Adrenal gland (tissue), 12 donors: ENCODE results near the gene NPY4R. TPM values are rescaled to one million over a fixed set of nuclear protein-coding genes. Genes with fewer than 3 reads are reported as not detected.

Source experiments
- polyA plus RNA-seq, 3 donors: library from polyadenylated mRNA; stranded (reverse); fragments of 200-250 nt in 2 of 3; fragments of 350-450 nt in 1 of 3; fragmentation: Illumina TruSeq in 1 of 3; extraction: RNeasy Lipid Tissue Mini Kit (QIAGEN cat#74804) in 1 of 3; gene quantifications; one replicate each; pipeline ENCODE4 v1.2.3, GENCODE V29; 2013 to 2014
- total RNA-seq, 9 donors: library from RNA; depleted of rRNA in 4 of 9; stranded (reverse); fragments of >200 nt in 4 of 9; fragments of 120-200 nt in 1 of 9; fragmentation: NEBNext Ultra II Directional in 1 of 9; extraction: Animal tissue kit (Norgen Biotek cat#: 25700) in 1 of 9; gene quantifications; one replicate each; pipeline versions ENCODE4 v1.1.0 to v1.2.4, GENCODE V29; 2013 to 2023
- donor health status: healthy with polysubstance abuse.
- donor health status: Bipolar disorder and iron deficiency.
- donor health status: DM: yes; HTN: yes; CAD: no.
- donor health status: DM: no; HTN: no; CAD: no.
- donor health status: DM: no; HTN: no; CAD: no.
- donor health status: DM: yes; HTN: yes; CAD: no.

Gene NPY4R
- total and polyA plus RNA-seq, 12 donors = 0.11 to 0.30 (median 0.21) TPM; not detected in 8

Other genes starting within 250 kb of the NPY4R start
- gene ANTXRL, start 179.0 kb downstream of the NPY4R start, total RNA-seq = 1 to 10 TPM in 1 of 9 donors, under 1 TPM in 3, not detected in 5; 0.11 to 1.3 (median 0.65) TPM
- under 1 TPM in 2 of 3 donors, not detected in 1; 0.34 to 0.40 TPM for gene ANTXRL, start 179.0 kb downstream of the NPY4R start, polyA plus RNA-seq
- 1 to 10 TPM in 1 of 9 donors, under 1 TPM in 2, not detected in 6; 0.25 to 1.2 (median 0.54) TPM for gene ANXA8L1, start 90.2 kb downstream of the NPY4R start, total RNA-seq
- gene ANXA8L1, start 90.2 kb downstream of the NPY4R start, polyA plus RNA-seq = under 1 TPM in 2 of 3 donors, not detected in 1; 0.24 to 0.44 TPM
- gene GPRIN2, start 90.7 kb upstream of the NPY4R start, total RNA-seq = under 1 TPM in 3 of 9 donors, not detected in 6; 0.22 to 0.44 (median 0.28) TPM
- under 1 TPM in 2 of 3 donors, not detected in 1; 0.17 to 0.56 TPM for gene GPRIN2, start 90.7 kb upstream of the NPY4R start, polyA plus RNA-seq
- gene SYT15, start 113.2 kb upstream of the NPY4R start, total RNA-seq = 10 to 100 TPM in 1 of 9 donors, 1 to 10 TPM in 7, under 1 TPM in 1; 0.95 to 32.5 (median 2.3) TPM
- gene SYT15, start 113.2 kb upstream of the NPY4R start, polyA plus RNA-seq = 1 to 10 TPM in 2 of 3 donors, under 1 TPM in 1; 0.72 to 1.6 (median 1.3) TPM